Head of caudate nucleus (tissue), 42 donors: Measurements from ENCODE around the gene MTFR1L.

Experiments
- DNase-seq, 42 donors: peaks; one replicate each; pipeline versions ENCODE4 v3.0.0 to v3.0.0-alpha.2; 2020 to 2021; ENCODE audit warnings: mixed read lengths in 7 of 42
- intact Hi-C: fragments of 100-400 bp; cut with DNase I; formaldehyde crosslinking; loops from one replicate; pipeline ENCODE4 v1.15.0; 2022

The MTFR1L gene

DNA sequence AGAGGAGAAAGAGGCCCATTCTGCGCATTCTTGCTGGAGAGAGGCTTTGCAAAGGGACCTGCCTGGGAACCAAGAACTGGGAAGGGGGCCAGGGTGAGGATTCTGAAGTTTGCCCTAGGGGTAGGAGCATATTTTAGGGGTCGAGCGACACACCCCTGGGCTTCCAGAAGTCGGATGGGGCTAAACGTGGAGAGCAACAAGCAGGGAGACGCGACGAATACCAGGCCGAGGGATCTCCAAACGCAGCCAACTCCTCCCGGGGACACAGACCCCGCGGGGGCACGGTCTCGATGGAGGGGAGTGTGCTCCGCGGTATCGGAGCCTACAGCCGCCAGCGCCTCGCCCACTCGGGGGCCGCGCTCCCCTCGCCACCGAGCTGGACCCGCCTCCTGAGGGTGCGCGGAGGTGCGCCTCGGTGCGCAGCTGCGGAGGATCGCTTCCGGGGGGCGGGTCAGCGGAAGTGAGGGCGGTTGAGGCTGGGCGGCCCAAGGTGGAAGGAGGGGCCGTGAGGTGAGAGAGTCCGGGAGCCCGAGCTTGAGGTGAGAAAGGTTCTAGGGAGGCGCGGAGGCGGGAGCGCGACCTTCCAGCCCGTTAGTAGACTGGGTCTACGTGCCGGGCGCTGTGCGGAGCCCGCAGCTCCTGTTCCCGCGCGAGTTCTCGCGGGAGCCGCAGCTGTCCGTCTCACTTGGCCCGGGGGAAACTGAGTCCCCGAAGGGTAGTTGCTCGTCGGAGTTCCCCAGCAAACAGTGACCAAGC lies at the start of gene MTFR1L:
TSS of gene MTFR1L (plus strand) at position 464 of the 756 bp plus-strand sequence. CDS start 3,151 bp downstream, outside the sequence.
- DNase-seq: peak; percentile 68 to 96 (median 91)
- intact Hi-C loops: loop anchor here (5.0 to 10.0 kb wide), 3 partner anchors 178 to 575 kb away; partner anchors contain the start of genes PAFAH2 and RSRP1

- intact Hi-C loops: no loop called here
- DNase-seq: no peak
Observed at GRCh38 chr1:25770541-25771220, 49.1 kb upstream of the MTFR1L start.

DNA sequence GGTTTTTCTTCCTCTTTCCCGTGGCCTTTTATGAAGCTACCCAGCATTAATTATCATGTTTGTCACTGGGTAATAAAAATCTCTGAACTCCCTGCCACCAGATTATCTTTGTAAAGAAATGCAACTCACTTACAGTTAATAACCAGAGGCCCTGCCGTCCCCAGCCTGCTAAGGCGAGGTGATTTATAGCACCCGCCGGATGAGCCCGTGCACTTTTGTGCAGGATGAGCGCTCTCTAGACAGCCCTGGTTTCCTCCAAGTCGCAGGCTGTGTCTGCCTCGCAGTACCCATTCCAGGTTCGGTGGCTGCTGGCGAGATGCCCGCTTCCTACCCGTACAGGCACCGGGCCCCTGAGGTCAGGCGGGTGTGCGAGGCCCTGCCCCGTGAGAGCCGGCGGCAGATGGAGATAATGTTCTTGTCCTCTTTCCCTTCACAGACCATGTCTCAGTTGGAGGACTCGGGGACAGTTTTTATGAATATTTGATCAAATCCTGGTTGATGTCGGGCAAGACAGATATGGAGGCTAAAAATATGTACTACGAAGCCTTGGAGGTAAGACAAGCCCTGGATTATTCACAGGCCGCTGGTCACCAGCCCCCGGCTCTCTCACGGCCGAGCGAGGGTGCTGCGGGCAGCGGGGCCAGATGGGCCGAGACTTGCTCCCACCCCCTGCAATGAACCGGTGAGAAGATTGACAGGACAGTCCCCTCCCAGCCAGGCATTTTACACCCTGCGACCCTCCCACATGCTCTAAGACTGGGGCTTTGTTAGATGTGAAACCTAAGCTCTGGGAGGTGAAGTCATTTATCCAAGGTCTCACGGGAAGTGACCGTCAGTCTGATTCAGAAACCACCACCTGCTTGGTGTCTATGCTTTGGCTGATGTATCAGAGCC lies 48.3 kb upstream of the MTFR1L start:
- no peak for DNase-seq
- intact Hi-C loops: no loop called here

- no peak for DNase-seq
- intact Hi-C loops: no loop called here
Observed at GRCh38 chr1:25772164-25772563, 47.6 kb upstream of the MTFR1L start.

- DNase-seq: no peak
- intact Hi-C loops: no loop called here
Observed at GRCh38 chr1:25772692-25773245, 47.0 kb upstream of the MTFR1L start.

GRCh38 chr1:25773441-25774125 lies 46.2 kb upstream of the MTFR1L start:
- intact Hi-C loops: no loop called here
- no peak for DNase-seq

- DNase-seq: no peak
- intact Hi-C loops: no loop called here
Observed at GRCh38 chr1:25774206-25774803, 45.4 kb upstream of the MTFR1L start.

DNA sequence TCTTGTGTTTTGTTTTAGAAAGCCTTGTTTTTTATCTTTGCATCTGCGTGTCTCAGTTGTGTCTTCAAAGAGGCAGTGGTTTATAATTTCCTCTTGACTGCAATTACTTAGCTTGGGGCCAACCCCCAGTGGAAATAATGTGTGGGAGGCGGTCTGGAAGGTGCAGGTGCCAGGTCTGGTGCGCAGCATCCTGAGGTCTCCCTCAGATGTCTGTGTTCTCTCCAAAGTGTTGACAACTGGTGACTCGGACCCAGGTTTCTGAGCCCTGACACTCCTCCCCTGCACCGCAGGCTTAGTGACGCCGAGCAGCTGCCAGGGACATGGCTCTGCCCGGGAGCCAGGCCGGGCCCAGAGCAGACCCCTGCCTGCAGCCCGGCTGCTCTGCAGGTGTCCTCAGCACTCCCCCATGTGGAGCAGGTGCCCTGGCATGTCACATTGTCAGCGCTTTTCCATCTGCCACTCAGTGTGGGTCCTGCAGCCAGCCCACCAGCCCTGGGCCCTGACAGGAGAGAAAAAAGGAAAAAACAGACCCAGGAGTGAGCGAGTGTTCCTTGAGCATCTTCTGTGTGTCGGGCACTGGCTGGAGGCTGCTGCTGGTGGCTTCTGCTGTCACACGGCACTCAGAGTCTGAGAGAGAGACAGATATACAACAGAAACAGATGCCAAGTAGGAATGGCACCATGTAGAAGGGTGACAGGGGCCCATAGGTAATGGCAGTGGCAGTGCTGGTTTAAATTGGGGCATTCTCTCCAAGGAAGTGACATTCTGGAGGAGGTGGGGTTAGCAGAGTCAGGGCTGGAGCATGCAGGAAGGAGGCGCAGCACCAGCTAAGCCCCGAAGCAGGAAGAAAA lies 44.6 kb upstream of the MTFR1L start:
- intact Hi-C loops: no loop called here
- DNase-seq: peak in 1 of 42 donors; percentile 27

- no peak for DNase-seq
- intact Hi-C loops: no loop called here
Observed at GRCh38 chr1:25779388-25779787, 40.4 kb upstream of the MTFR1L start.

DNA sequence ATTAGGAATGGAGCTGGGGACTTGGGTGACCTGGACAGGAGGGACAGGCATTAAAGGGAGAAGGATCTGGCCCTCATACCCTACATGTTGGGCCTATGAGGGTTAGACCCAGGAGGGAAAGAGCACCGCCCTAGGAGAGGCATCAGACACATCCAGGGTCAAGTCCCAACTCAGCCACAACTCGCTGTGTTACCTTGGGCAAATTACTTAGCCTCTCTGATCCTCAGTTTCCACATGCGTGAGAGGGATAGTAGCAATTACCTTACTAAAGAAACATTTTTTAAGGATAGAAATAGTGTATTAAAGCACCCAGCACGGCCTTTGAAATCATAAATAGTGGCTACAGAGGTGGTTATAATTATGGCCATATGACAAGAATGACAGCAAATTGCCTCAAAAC lies 39.9 kb upstream of the MTFR1L start:
- no peak for DNase-seq
- intact Hi-C loops: no loop called here

DNA sequence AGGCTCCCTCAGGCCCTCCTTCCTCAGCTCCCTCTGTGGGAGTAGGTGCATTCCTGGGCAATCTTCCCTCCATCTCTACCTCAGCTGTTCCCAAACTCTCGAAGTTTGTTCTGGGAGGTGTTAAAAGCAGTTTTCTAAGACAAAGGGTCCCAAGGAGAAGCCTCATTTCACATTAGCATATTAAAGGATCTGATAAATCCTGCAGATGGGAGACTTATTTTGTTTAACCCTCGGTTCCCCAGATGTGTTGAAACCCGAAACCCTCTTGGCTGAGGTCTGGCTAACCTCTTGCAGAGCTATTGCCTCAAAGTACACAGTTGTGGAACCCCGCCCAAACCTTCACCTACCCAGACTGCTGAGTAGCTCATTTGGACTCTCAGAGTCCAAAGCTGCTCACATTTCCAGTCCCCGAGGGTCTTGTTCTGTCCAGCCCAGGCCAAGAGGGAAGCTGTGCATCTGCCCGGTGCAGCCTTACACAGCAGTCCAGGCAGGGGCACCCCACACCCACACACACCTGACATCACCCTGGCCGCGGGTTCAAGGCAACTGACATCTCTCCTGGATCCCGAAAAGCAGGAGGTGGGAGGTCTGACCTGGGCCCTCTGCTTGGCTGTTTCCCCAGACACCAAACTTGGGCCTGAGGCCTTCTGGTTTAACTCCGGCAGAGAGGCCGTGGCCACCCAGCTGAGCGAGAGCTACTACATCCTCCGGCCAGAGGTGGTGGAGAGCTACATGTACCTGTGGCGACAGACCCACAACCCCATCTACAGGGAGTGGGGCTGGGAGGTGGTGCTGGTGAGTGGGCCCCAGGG lies 39.2 kb upstream of the MTFR1L start:
- DNase-seq: no peak
- intact Hi-C loops: no loop called here

DNA sequence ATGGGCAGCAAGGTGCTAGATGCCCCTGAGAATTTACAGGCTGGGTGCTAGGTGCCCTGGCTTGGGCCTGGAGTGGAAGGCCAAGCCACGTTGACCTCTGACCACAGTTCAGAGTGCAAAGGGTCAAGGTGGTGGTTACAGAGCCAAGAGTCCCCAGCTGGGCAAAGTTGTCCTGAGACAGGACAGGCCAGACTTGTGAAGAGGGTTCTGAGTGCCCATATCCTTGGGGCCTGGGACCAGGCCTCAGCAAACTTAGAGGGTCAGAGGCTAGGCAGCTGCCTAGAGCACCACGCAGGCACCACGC lies 38.7 kb upstream of the MTFR1L start:
- intact Hi-C loops: no loop called here
- DNase-seq: no peak

- no peak for DNase-seq
- intact Hi-C loops: no loop called here
Observed at GRCh38 chr1:25782608-25783201, 37.0 kb upstream of the MTFR1L start.

DNA sequence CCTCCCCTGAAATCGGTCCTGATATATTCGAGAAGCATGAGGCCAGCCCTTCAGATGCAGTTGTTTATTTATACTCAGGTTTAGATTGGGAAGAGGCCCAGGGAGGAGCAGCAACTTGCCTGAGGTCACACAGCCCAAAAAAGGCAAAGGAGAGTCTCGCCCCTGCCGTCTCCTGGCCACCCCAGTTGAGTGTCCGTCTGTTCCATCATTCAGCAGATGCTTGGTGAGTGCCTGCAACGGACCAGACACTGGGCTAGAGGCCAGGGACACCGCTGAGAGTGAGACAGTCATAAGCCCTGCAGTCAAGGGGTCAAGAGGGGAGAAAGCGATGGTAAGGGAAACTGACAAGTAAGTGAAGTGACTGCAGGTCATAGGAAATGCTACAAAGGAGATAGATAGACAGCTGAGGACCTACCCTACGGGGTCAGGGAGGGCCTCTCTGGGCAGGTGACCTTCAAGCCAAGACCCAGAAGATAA lies 35.1 kb upstream of the MTFR1L start:
- intact Hi-C loops: no loop called here
- no peak for DNase-seq

DNA sequence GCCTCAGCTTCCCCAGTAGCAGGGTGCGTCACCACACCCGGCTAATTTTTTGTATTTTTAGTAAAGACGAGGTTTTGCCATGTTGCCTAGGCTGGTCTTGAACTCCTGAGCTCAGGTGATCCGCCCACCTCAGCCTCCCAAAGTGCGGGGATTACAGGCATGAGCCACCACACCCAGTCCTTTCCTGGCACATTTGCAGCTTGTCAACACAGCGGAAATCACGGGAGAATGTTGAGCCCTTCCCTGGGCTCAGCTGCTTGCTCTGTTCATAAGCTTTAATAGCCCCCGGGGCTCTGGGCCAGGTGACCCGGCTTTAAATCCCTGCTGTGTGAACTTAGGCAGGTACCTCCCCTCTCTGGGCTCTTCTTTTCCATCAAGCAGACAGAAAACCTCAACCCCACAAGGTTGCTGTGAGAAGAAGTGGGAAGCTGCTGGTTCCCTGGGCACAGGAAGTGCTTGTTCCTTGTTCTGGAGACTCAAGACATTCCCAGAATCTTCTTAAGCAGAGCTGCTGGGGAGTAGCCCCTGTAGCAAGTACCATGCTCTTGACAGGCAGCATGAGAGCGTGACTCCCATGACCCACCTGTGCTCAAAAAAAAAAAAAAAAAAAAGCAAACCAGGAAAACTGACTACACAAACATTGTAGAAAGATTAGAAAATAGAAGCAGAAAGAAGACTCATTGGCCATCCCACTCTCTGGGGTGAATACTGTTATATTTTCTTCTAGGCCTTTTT lies 34.3 kb upstream of the MTFR1L start:
- no peak for DNase-seq

More for the DNA sequence above, 34.3 kb upstream of the MTFR1L start:
- intact Hi-C loops: no loop called here
